GM12891 (cell line): ENCODE data around the gene ARHGEF37.

Source experiments
- POLR2A ChIP-seq: IDR thresholded peaks from 2 replicates; pipeline ENCODE4 v1.6.1; 2011; ENCODE audit warnings: low read depth, low read length, control low read depth
- POLR2AphosphoS5 ChIP-seq: IDR thresholded peaks from 2 replicates; pipeline ENCODE4 v1.6.1; 2011; ENCODE audit warnings: low read depth, low read length, control low read depth
- SPI1 ChIP-seq: IDR thresholded peaks from 2 replicates; pipeline ENCODE4 v1.6.1; 2011; ENCODE audit warnings: low read depth, low read length, control low read depth
- TAF1 ChIP-seq: IDR thresholded peaks from 2 replicates; pipeline ENCODE4 v1.6.1; 2011; ENCODE audit warnings: low read depth, low read length, control low read depth

GRCh38 chr5:149537374-149537975, 43.8 kb upstream of the ARHGEF37 start:
- TF ChIP-seq POLR2A (no peak), POLR2AphosphoS5 (no peak), TAF1 (no peak), SPI1 (no peak)
